ENCODE results near the gene LRRC42. TPM values are rescaled to one million over a fixed set of nuclear protein-coding genes. Genes with fewer than 3 reads are reported as not detected.

LRRC42 gene
- total RNA-seq, 3 donors from 2014 or later = 16.5 to 19.4 (median 19.0) TPM

DNA sequence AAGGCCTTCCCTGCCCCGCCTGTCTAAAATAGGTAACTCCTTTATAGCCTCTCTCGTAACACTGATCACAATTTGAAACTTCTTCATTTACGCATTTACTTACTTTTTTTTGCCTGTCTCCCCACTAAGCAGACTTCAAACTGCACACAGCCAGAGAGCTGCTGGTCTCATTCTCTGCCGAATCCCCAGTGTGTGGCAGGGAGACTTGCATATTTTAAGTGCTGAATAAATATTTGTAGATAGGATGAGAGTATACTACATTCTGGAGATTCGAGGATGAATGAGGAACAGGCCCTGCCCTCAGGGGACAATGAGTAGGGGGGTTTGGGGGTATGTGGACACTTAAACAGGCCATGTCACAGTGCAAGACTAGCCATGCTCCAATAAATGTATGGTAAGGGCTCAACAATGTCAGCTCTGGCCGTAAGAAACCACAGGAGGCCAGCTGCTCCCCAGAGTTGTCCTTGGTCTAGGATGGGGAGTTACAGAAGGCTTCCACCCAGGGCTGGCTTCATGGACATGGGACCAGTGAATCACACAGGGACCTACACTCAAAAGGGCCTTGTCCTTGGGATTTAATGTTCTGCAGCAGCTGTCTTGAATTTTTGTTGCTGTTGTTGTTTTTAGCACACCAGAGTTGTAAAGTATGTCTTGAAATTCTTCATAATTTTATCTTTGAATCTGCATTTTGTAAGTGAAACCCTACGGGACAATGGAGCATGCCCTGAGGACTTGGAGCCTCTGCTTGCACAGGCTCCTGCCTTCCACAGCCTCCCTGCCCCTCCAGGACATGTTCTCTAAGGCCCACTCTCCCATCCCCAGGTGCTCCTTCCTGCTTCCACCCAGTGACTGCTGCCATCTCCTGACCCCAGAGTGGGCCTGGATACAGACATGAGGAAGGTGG, 43.7 kb upstream of the LRRC42 start:
- H3K36me3 ChIP-seq (ENCODE audit: low read depth) = no peaks in the 10 kb centered on the region
- no peaks in the 10 kb centered on the region for H3K9me3 ChIP-seq
- TF ChIP-seq CTCF (IDR thresholded peaks at IDR 0.05) = no peak
- DNase-seq = no peak
- ATAC-seq = no peak
- H3K4me3 ChIP-seq = no peak overlapping the region
- intact Hi-C loops (cut with DNase I, micrococcal nuclease) = no loop called here
- peaks cover 13% of the 10 kb centered on the region for H3K4me1 ChIP-seq (ENCODE audit: low read depth)

DNA sequence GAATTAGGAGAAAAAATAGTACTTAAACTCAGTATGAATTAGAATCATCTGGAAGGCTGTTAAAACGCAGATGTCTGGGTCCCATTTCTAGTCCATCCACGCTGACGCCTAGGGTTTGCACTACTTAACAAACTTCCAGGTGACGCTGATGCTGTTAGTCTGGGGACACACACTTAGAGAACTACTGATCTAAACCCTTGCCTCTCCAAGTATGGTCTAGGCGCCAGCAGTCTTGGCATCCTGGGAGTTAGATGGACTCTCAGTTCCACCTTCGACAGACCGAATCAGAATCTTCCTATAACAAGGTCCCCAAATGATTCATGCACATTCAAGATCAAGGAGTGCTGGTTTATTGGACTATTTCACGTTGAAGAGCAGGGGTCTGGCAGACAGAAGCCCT, 40.6 kb upstream of the LRRC42 start:
- Histone ChIP-seq H3K9me3 (no peaks in the 10 kb centered on the region), H3K4me1 (ENCODE audit: low read depth) (no peaks in the 10 kb centered on the region), H3K36me3 (ENCODE audit: low read depth) (no peaks in the 10 kb centered on the region), H3K4me3 (no peak overlapping the region)
- DNase-seq (no peak), ATAC-seq (no peak)
- TF ChIP-seq CTCF (IDR thresholded peaks at IDR 0.05) = no peak
- intact Hi-C loops (cut with DNase I, micrococcal nuclease) = no loop called here

GRCh38 chr1:53906121-53906520, 40.0 kb upstream of the LRRC42 start:
- no peak for TF ChIP-seq CTCF (IDR thresholded peaks at IDR 0.05)
- H3K4me3 ChIP-seq = no peak overlapping the region
- no peaks in the 10 kb centered on the region for H3K36me3 ChIP-seq (ENCODE audit: low read depth)
- no peaks in the 10 kb centered on the region for H3K9me3 ChIP-seq
- intact Hi-C loops (cut with DNase I, micrococcal nuclease) = no loop called here
- no peaks in the 10 kb centered on the region for H3K4me1 ChIP-seq (ENCODE audit: low read depth)
- DNase-seq (no peak), ATAC-seq (no peak)

GRCh38 chr1:53909946-53910345, 36.2 kb upstream of the LRRC42 start:
- intact Hi-C loops (cut with DNase I, micrococcal nuclease) = no loop called here
- TF ChIP-seq CTCF (IDR thresholded peaks at IDR 0.05) = no peak
- DNase-seq (no peak), ATAC-seq (no peak)
- no peaks in the 10 kb centered on the region for H3K36me3 ChIP-seq (ENCODE audit: low read depth)
- H3K9me3 ChIP-seq = no peaks in the 10 kb centered on the region
- H3K4me1 ChIP-seq (ENCODE audit: low read depth) = no peaks in the 10 kb centered on the region
- H3K4me3 ChIP-seq = no peak overlapping the region

DNA sequence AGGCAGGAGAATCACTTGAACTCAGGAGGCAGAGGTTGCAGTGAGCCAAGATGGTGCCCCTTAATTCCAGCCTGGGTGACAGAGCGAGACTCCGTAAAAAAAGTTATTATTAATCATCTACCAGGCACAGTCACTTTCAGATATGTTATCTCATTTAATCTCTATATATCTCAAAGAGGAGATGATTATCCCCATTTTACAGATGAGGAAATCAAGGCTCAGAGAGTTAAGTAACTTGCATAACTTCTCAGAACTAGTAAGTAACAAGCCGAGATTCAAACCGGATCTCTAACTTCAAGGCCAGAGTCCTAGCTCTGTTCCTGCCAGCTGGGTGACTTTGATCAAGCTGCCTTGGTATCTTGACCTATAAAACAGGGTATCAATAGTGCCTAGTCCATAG, 34.7 kb upstream of the LRRC42 start:
- Histone ChIP-seq H3K36me3 (ENCODE audit: low read depth) (no peaks in the 10 kb centered on the region), H3K4me1 (ENCODE audit: low read depth) (no peaks in the 10 kb centered on the region), H3K4me3 (no peak overlapping the region), H3K9me3 (no peaks in the 10 kb centered on the region)
- no peak for TF ChIP-seq CTCF (IDR thresholded peaks at IDR 0.05)
- intact Hi-C loops (cut with DNase I, micrococcal nuclease) = no loop called here
- ATAC-seq (no peak), DNase-seq (no peak)
